Left ventricle myocardium inferior (tissue), 1 donor: ENCODE results near the gene CAPNS1. TPM values are rescaled to one million over a fixed set of nuclear protein-coding genes. Genes with fewer than 3 reads are reported as not detected.

Experiments
- DNase-seq: peaks from one replicate; pipeline ENCODE4 v3.0.0-alpha.2; 2020
- H3K27ac ChIP-seq: fragments of 200-600 bp; replicated peaks from 2 replicates; pipeline ENCODE4 v1.8.0; 2021
- H3K27me3 ChIP-seq: fragments of 200-600 bp; 2 replicates; pipeline ENCODE4 v1.8.0; 2021; ENCODE audit warnings: low read depth
- H3K36me3 ChIP-seq: fragments of 200-600 bp; 2 replicates; pipeline ENCODE4 v1.8.0; 2021
- H3K4me1 ChIP-seq: fragments of 200-600 bp; 2 replicates; pipeline ENCODE4 v1.8.0; 2021
- H3K4me3 ChIP-seq: fragments of 200-600 bp; 2 replicates; pipeline ENCODE4 v1.8.0; 2021; ENCODE audit warnings: mild to moderate bottlenecking, moderate library complexity
- H3K9me3 ChIP-seq: fragments of 200-600 bp; replicated peaks from 2 replicates; pipeline ENCODE4 v1.8.0; 2021
- CTCF ChIP-seq: fragments of 200-600 bp; IDR thresholded peaks from 2 replicates; pipeline ENCODE4 v1.8.0; 2021; ENCODE audit warnings: antibody characterized with exemption, mild to moderate bottlenecking, borderline replicate concordance
- intact Hi-C: fragments of 100-400 bp; cut with micrococcal nuclease; formaldehyde crosslinking; loops from one replicate; pipeline ENCODE4 v1.11.0; 2022
- total RNA-seq: library from RNA; stranded (reverse); fragmentation: NEBNext Ultra II Directional; extraction: Animal tissue kit (Norgen Biotek cat#: 25700); gene quantifications from one replicate; pipeline ENCODE4 v1.2.1, GENCODE V29; 2021
- donor health status: DM: no; HTN: yes; CAD: no; lungs with severe emphysema.

CAPNS1 gene
- total RNA-seq, 1 donor from 2014 or later: 767 TPM

GRCh38 chr19:36149673-36150406 is 10.0 kb downstream of the CAPNS1 start:
- no peaks in the 10 kb centered on the region for H3K27me3 ChIP-seq
- intact Hi-C loops: no loop called here
- H3K4me3 ChIP-seq: peak overlapping the region; percentile 85
- H3K4me1 ChIP-seq: peaks cover 69% of the 10 kb centered on the region
- peak; percentile 32 for DNase-seq
- peaks cover 61% of the 10 kb centered on the region for H3K36me3 ChIP-seq
- peak overlapping the region; percentile 99 for H3K27ac ChIP-seq
- H3K9me3 ChIP-seq: no peaks in the 10 kb centered on the region
- TF ChIP-seq CTCF: no peak

- peak overlapping the region; percentile 99 for H3K27ac ChIP-seq
- intact Hi-C loops: no loop called here
- no peak for TF ChIP-seq CTCF
- DNase-seq: no peak
- peak overlapping the region; percentile 85 for H3K4me3 ChIP-seq
- no peaks in the 10 kb centered on the region for H3K9me3 ChIP-seq
- H3K4me1 ChIP-seq: peaks cover 73% of the 10 kb centered on the region
- H3K27me3 ChIP-seq: no peaks in the 10 kb centered on the region
- peaks cover 54% of the 10 kb centered on the region for H3K36me3 ChIP-seq
These were observed 10.7 kb downstream of the CAPNS1 start for GRCh38 chr19:36150586-36150985.

GRCh38 chr19:36151144-36152018 is 11.5 kb downstream of the CAPNS1 start:
- TF ChIP-seq CTCF: no peak
- intact Hi-C loops: no loop called here
- peaks cover 79% of the 10 kb centered on the region for H3K4me1 ChIP-seq
- H3K9me3 ChIP-seq: no peaks in the 10 kb centered on the region
- peak overlapping the region; percentile 85 for H3K4me3 ChIP-seq
- peak overlapping the region; percentile 99 for H3K27ac ChIP-seq
- H3K27me3 ChIP-seq: no peaks in the 10 kb centered on the region
- H3K36me3 ChIP-seq: peaks cover 46% of the 10 kb centered on the region
- DNase-seq: peak; percentile 78

- no peak for DNase-seq
- peak overlapping the region; percentile 85 for H3K4me3 ChIP-seq
- H3K36me3 ChIP-seq: peaks cover 40% of the 10 kb centered on the region
- H3K27me3 ChIP-seq: no peaks in the 10 kb centered on the region
- no peaks in the 10 kb centered on the region for H3K9me3 ChIP-seq
- intact Hi-C loops: no loop called here
- peak overlapping the region; percentile 99 for H3K27ac ChIP-seq
- peaks cover 84% of the 10 kb centered on the region for H3K4me1 ChIP-seq
- TF ChIP-seq CTCF: no peak
These were observed 12.1 kb downstream of the CAPNS1 start for GRCh38 chr19:36152019-36152351.

GRCh38 chr19:36152352-36153091 is 12.7 kb downstream of the CAPNS1 start, which contains the start of gene COX7A1:
Gene COX7A1, minus strand, starts transcription at chr19:36152447. Its CDS starts 40 bp downstream, at chr19:36152407.
- no peaks in the 10 kb centered on the region for H3K27me3 ChIP-seq
- peak; percentile 87 for DNase-seq
- intact Hi-C loops: no loop called here
- H3K4me1 ChIP-seq: peaks cover 84% of the 10 kb centered on the region
- no peak for TF ChIP-seq CTCF
- H3K36me3 ChIP-seq: peaks cover 34% of the 10 kb centered on the region
- peak within 1 kb of the TSS; percentile 85 for H3K4me3 ChIP-seq
- H3K9me3 ChIP-seq: no peaks in the 10 kb centered on the region
- peak within 1 kb of the TSS; percentile 99 for H3K27ac ChIP-seq
